ENCODE data around the gene MYO1D. TPM values are rescaled to one million over a fixed set of nuclear protein-coding genes. Genes with fewer than 3 reads are reported as not detected.
A peak's percentile ranks its signal among the peaks of the same experiment; 100 is the strongest.

The MYO1D gene
- total and polyA plus RNA-seq, 2 donors (not counting 1 experiment from before 2014, with no cell fraction given): 5.4 to 26.7 TPM

- CTCF ChIA-PET: interaction anchor here (1.5 to 1.8 kb wide), 2 partner anchors 93 to 104 kb away, joined by 4 to 8 read pairs; no protein-coding TSS in a partner anchor
- Histone ChIP-seq H3K36me3 (replicated peaks in 1 of 2; ENCODE audit: control extremely low read depth in 1 of 2, control insufficient read depth in 1 of 2, extremely low read depth in 1 of 2, insufficient read depth in 2 of 2, low read length in 1 of 2) (no peaks in the 10 kb centered on the region), H3K27ac (ENCODE audit: low read length in 2 of 2) (no peak overlapping the region), H3K9ac (ENCODE audit: low read length) (no peak overlapping the region), H3K79me2 (ENCODE audit: control insufficient read depth, insufficient read depth, low read length) (no peaks in the 10 kb centered on the region), H3K27me3 (replicated peaks in 1 of 4; ENCODE audit: control extremely low read depth in 1 of 4, control insufficient read depth in 3 of 4, insufficient read depth in 4 of 4, low read length in 3 of 4) (no peaks in the 10 kb centered on the region), H2AFZ (ENCODE audit: insufficient read depth, low read depth, low read length, poor library complexity, severe bottlenecking) (no peak overlapping the region), H3K4me1 (ENCODE audit: control insufficient read depth in 2 of 2, insufficient read depth in 2 of 2, low read length in 2 of 2) (peaks cover 14 to 21% of the 10 kb centered on the region in 2 donors), H3K9me3 (ENCODE audit: control extremely low read depth in 1 of 3, control insufficient read depth in 2 of 3, insufficient read depth in 1 of 3, low read length in 2 of 3) (no peaks in the 10 kb centered on the region), H3K4me2 (replicated peaks; ENCODE audit: low read depth, low read length, poor library complexity, severe bottlenecking) (peak overlapping the region; percentile 4), H3K4me3 (ENCODE audit: control extremely low read depth in 1 of 5, extremely low read depth in 1 of 5, insufficient read depth in 1 of 5, low read depth in 2 of 5, low read length in 4 of 5) (no peak overlapping the region), H4K20me1 (ENCODE audit: control insufficient read depth, insufficient read depth, low read length, poor library complexity, severe bottlenecking) (no peaks in the 10 kb centered on the region)
- DNase-seq (no peak), ATAC-seq (ENCODE audit: low read depth) (no peak)
- WGBS (ENCODE audit: insufficient coverage): 100% methylated on average over 3 of the region's 5 CpGs
- H3K4me3 Mint-ChIP-seq: no peak overlapping the region
- no peaks in the 10 kb centered on the region for H3K9me3 Mint-ChIP-seq (ENCODE audit: insufficient read depth)
- H3K4me1 Mint-ChIP-seq: peaks cover 17% of the 10 kb centered on the region
- POLR2A ChIA-PET: no interaction called here
- H3K27ac Mint-ChIP-seq: no peak overlapping the region
- no peaks in the 10 kb centered on the region for H3K27me3 Mint-ChIP-seq
- intact Hi-C loops (cut with micrococcal nuclease): no loop called here
- no peak for TF ChIP-seq EZH2 (IDR thresholded peaks at IDR 0.05; ENCODE audit: borderline replicate concordance, insufficient read depth, low read depth, low read length, poor library complexity, severe bottlenecking)
- TF ChIP-seq, protein P1, sequence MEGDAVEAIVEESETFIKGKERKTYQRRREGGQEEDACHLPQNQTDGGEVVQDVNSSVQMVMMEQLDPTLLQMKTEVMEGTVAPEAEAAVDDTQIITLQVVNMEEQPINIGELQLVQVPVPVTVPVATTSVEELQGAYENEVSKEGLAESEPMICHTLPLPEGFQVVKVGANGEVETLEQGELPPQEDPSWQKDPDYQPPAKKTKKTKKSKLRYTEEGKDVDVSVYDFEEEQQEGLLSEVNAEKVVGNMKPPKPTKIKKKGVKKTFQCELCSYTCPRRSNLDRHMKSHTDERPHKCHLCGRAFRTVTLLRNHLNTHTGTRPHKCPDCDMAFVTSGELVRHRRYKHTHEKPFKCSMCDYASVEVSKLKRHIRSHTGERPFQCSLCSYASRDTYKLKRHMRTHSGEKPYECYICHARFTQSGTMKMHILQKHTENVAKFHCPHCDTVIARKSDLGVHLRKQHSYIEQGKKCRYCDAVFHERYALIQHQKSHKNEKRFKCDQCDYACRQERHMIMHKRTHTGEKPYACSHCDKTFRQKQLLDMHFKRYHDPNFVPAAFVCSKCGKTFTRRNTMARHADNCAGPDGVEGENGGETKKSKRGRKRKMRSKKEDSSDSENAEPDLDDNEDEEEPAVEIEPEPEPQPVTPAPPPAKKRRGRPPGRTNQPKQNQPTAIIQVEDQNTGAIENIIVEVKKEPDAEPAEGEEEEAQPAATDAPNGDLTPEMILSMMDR (IDR thresholded peaks at IDR 0.05): no peak
Measured at GRCh38 chr17:32566303-32566702, 310.6 kb downstream of the MYO1D start.

GRCh38 chr17:32565401-32565800 is 311.5 kb downstream of the MYO1D start:
- Histone ChIP-seq H3K4me3 (ENCODE audit: control extremely low read depth in 1 of 5, extremely low read depth in 1 of 5, insufficient read depth in 1 of 5, low read depth in 2 of 5, low read length in 4 of 5) (no peak overlapping the region), H3K79me2 (ENCODE audit: control insufficient read depth, insufficient read depth, low read length) (no peaks in the 10 kb centered on the region), H3K4me2 (replicated peaks; ENCODE audit: low read depth, low read length, poor library complexity, severe bottlenecking) (no peak overlapping the region), H3K27me3 (replicated peaks in 1 of 4; ENCODE audit: control extremely low read depth in 1 of 4, control insufficient read depth in 3 of 4, insufficient read depth in 4 of 4, low read length in 3 of 4) (no peaks in the 10 kb centered on the region), H3K27ac (ENCODE audit: low read length in 2 of 2) (no peak overlapping the region), H3K36me3 (replicated peaks in 1 of 2; ENCODE audit: control extremely low read depth in 1 of 2, control insufficient read depth in 1 of 2, extremely low read depth in 1 of 2, insufficient read depth in 2 of 2, low read length in 1 of 2) (no peaks in the 10 kb centered on the region), H4K20me1 (ENCODE audit: control insufficient read depth, insufficient read depth, low read length, poor library complexity, severe bottlenecking) (no peaks in the 10 kb centered on the region), H2AFZ (ENCODE audit: insufficient read depth, low read depth, low read length, poor library complexity, severe bottlenecking) (no peak overlapping the region), H3K9ac (ENCODE audit: low read length) (no peak overlapping the region), H3K4me1 (ENCODE audit: control insufficient read depth in 2 of 2, insufficient read depth in 2 of 2, low read length in 2 of 2) (peaks cover 14 to 21% of the 10 kb centered on the region in 2 donors), H3K9me3 (ENCODE audit: control extremely low read depth in 1 of 3, control insufficient read depth in 2 of 3, insufficient read depth in 1 of 3, low read length in 2 of 3) (no peaks in the 10 kb centered on the region)
- Mint-ChIP-seq H3K4me3 (no peak overlapping the region), H3K9me3 (ENCODE audit: insufficient read depth) (no peaks in the 10 kb centered on the region), H3K27me3 (no peaks in the 10 kb centered on the region), H3K4me1 (peaks cover 17% of the 10 kb centered on the region), H3K27ac (no peak overlapping the region)
- TF ChIP-seq, protein P1 (IDR thresholded peaks at IDR 0.05): no peak
- no peak for TF ChIP-seq EZH2 (IDR thresholded peaks at IDR 0.05; ENCODE audit: borderline replicate concordance, insufficient read depth, low read depth, low read length, poor library complexity, severe bottlenecking)
- ChIA-PET CTCF (interaction anchor here (0.5 to 1.8 kb wide), 3 partner anchors 76 to 103 kb away, joined by 4 to 8 read pairs (median 4); no protein-coding TSS in a partner anchor), POLR2A (no interaction called here)
- ATAC-seq (ENCODE audit: low read depth) (no peak), DNase-seq (no peak)
- intact Hi-C loops (cut with micrococcal nuclease): no loop called here
- 100% methylated on average over 2 of the region's 3 CpGs for WGBS (ENCODE audit: insufficient coverage)
